ENCODE results near the gene SMIM36. TPM values are rescaled to one million over a fixed set of nuclear protein-coding genes. Genes with fewer than 3 reads are reported as not detected.

SMIM36 gene
- total RNA-seq, 1 experiment from 2014 or later = not detected

DNA sequence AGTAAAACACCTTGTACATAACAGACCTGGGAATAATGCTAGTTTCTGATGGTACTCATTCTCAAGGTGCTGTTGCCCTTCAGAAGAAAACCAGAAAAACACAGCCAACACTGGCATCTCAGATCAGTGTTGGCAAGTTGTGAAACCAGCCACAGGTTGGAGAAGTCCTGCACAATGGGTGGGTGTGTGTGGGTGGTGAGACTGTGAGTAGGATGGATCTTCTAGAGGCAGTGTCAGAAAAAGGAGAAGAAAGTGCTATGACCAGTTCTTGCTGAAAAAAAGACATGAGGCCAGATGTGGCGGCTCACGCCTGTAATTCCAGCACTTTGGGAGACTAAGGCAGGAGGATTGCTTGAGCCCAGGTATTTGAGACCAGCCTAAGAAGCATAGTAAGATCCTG, 35.2 kb upstream of the SMIM36 start:
- Mint-ChIP-seq H3K4me1 (peaks cover 6% of the 10 kb centered on the region), H3K9me3 (peaks cover 8% of the 10 kb centered on the region), H3K27ac (no peak overlapping the region), H3K27me3 (ENCODE audit: low read depth) (no peaks in the 10 kb centered on the region; the same call in 1 of the 2 replicates), H3K4me3 (no peak overlapping the region), H3K36me3 (peaks cover 2% of the 10 kb centered on the region; the same call in 1 of the 2 replicates)
- ChIA-PET POLR2A (no interaction called here), CTCF (interaction anchor here (0.7 kb wide), 2 partner anchors 121 to 686 kb away, joined by 3 to 5 read pairs; no protein-coding TSS in a partner anchor)
- no peak for DNase-seq (ENCODE audit: low spot score)
- ATAC-seq = no peak
- TF ChIP-seq STAT6 (CRISPR knock-in tag; conservative IDR thresholded peaks at IDR 0.05; ENCODE audit: low read depth) (no peak), ZSCAN18 (CRISPR knock-in tag; IDR thresholded peaks at IDR 0.05) (no peak), NFATC4 (CRISPR knock-in tag; IDR thresholded peaks at IDR 0.05) (no peak), FOXJ3 (CRISPR knock-in tag; IDR thresholded peaks at IDR 0.05; ENCODE audit: borderline replicate concordance) (no peak), MXD4 (CRISPR knock-in tag; IDR thresholded peaks at IDR 0.05; ENCODE audit: borderline replicate concordance) (no peak), ZNF121 (CRISPR knock-in tag; IDR thresholded peaks at IDR 0.05) (no peak), NR1H2 (CRISPR knock-in tag; IDR thresholded peaks at IDR 0.05) (no peak), ZNF219 (CRISPR knock-in tag; IDR thresholded peaks at IDR 0.05; ENCODE audit: borderline replicate concordance) (no peak)
- TF ChIP-seq, protein P1, sequence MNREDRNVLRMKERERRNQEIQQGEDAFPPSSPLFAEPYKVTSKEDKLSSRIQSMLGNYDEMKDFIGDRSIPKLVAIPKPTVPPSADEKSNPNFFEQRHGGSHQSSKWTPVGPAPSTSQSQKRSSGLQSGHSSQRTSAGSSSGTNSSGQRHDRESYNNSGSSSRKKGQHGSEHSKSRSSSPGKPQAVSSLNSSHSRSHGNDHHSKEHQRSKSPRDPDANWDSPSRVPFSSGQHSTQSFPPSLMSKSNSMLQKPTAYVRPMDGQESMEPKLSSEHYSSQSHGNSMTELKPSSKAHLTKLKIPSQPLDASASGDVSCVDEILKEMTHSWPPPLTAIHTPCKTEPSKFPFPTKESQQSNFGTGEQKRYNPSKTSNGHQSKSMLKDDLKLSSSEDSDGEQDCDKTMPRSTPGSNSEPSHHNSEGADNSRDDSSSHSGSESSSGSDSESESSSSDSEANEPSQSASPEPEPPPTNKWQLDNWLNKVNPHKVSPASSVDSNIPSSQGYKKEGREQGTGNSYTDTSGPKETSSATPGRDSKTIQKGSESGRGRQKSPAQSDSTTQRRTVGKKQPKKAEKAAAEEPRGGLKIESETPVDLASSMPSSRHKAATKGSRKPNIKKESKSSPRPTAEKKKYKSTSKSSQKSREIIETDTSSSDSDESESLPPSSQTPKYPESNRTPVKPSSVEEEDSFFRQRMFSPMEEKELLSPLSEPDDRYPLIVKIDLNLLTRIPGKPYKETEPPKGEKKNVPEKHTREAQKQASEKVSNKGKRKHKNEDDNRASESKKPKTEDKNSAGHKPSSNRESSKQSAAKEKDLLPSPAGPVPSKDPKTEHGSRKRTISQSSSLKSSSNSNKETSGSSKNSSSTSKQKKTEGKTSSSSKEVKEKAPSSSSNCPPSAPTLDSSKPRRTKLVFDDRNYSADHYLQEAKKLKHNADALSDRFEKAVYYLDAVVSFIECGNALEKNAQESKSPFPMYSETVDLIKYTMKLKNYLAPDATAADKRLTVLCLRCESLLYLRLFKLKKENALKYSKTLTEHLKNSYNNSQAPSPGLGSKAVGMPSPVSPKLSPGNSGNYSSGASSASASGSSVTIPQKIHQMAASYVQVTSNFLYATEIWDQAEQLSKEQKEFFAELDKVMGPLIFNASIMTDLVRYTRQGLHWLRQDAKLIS (CRISPR knock-in tag; IDR thresholded peaks at IDR 0.05; ENCODE audit: borderline replicate concordance) = no peak
- TF ChIP-seq, protein P2, sequence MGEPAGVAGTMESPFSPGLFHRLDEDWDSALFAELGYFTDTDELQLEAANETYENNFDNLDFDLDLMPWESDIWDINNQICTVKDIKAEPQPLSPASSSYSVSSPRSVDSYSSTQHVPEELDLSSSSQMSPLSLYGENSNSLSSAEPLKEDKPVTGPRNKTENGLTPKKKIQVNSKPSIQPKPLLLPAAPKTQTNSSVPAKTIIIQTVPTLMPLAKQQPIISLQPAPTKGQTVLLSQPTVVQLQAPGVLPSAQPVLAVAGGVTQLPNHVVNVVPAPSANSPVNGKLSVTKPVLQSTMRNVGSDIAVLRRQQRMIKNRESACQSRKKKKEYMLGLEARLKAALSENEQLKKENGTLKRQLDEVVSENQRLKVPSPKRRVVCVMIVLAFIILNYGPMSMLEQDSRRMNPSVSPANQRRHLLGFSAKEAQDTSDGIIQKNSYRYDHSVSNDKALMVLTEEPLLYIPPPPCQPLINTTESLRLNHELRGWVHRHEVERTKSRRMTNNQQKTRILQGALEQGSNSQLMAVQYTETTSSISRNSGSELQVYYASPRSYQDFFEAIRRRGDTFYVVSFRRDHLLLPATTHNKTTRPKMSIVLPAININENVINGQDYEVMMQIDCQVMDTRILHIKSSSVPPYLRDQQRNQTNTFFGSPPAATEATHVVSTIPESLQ (CRISPR knock-in tag; IDR thresholded peaks at IDR 0.05) = no peak

- CTCF ChIA-PET = interaction anchor here (1.0 kb wide), 1 partner anchor 56 kb away, joined by 3 read pairs; no protein-coding TSS in a partner anchor
- H3K27me3 Mint-ChIP-seq (ENCODE audit: low read depth) = no peaks in the 10 kb centered on the region; the same call in 1 of the 2 replicates
- peaks cover 8% of the 10 kb centered on the region for H3K9me3 Mint-ChIP-seq
- POLR2A ChIA-PET = no interaction called here
- H3K4me1 Mint-ChIP-seq = no peaks in the 10 kb centered on the region
- DNase-seq (ENCODE audit: low spot score) = no peak
- peaks cover 2% of the 10 kb centered on the region; the same call in 1 of the 2 replicates for H3K36me3 Mint-ChIP-seq
- no peak overlapping the region for H3K27ac Mint-ChIP-seq
- no peak for ATAC-seq
- H3K4me3 Mint-ChIP-seq = no peak overlapping the region
- no peak for TF ChIP-seq ZNF416 (CRISPR knock-in tag; IDR thresholded peaks at IDR 0.05)
- TF ChIP-seq, protein P3, sequence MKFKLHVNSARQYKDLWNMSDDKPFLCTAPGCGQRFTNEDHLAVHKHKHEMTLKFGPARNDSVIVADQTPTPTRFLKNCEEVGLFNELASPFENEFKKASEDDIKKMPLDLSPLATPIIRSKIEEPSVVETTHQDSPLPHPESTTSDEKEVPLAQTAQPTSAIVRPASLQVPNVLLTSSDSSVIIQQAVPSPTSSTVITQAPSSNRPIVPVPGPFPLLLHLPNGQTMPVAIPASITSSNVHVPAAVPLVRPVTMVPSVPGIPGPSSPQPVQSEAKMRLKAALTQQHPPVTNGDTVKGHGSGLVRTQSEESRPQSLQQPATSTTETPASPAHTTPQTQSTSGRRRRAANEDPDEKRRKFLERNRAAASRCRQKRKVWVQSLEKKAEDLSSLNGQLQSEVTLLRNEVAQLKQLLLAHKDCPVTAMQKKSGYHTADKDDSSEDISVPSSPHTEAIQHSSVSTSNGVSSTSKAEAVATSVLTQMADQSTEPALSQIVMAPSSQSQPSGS (CRISPR knock-in tag; IDR thresholded peaks at IDR 0.05; ENCODE audit: borderline replicate concordance, low read depth) = no peak
- no peak for TF ChIP-seq ZNF532 (CRISPR knock-in tag; IDR thresholded peaks at IDR 0.05; ENCODE audit: borderline replicate concordance)
- no peak for TF ChIP-seq SP1 (CRISPR knock-in tag; conservative IDR thresholded peaks at IDR 0.05)
- TF ChIP-seq GABPB1 (CRISPR knock-in tag; IDR thresholded peaks at IDR 0.05) = no peak
- TF ChIP-seq ZNF138 (CRISPR knock-in tag; conservative IDR thresholded peaks at IDR 0.05) = no peak
- no peak for TF ChIP-seq CDX4 (CRISPR knock-in tag; IDR thresholded peaks at IDR 0.05; ENCODE audit: borderline replicate concordance)
- no peak for TF ChIP-seq MXD4 (CRISPR knock-in tag; IDR thresholded peaks at IDR 0.05; ENCODE audit: borderline replicate concordance)
- TF ChIP-seq ZNF317 (CRISPR knock-in tag; IDR thresholded peaks at IDR 0.05; ENCODE audit: borderline replicate concordance, low read depth) = no peak
These were observed 34.6 kb upstream of the SMIM36 start for GRCh38 chr17:55545806-55546205.
